Transverse colon (tissue), 4 donors: ENCODE measurements around the gene PKIG.

Experiments used
- EP300 ChIP-seq: sonication (generic); formaldehyde crosslinking; IDR thresholded peaks from one replicate; pipeline ENCODE4 v1.6.1; 2017; ENCODE audit warnings: antibody characterized with exemption, low read depth
- POLR2A ChIP-seq: fragments of 450-650 bp; IDR thresholded peaks from one replicate; pipeline ENCODE4 v1.6.1; 2016; ENCODE audit warnings: antibody characterized with exemption, mild to moderate bottlenecking, moderate library complexity
- POLR2AphosphoS5 ChIP-seq, 3 donors: sonication (generic); formaldehyde crosslinking; IDR thresholded peaks; one replicate each; pipeline ENCODE4 v1.6.1; 2016; ENCODE audit warnings: antibody characterized with exemption in 3 of 3
- TF ChIP-seq, protein P1 (sequence below), 5 experiments: fragments of 200-600 bp in 3 of 5; fragments of 450-650 bp in 2 of 5; sonication (generic) in 3 of 5; IDR thresholded peaks; 1 replicate in 2 of 5; 2 replicates in 3 of 5; pipeline ENCODE4 v1.5.1; 2016 to 2017; ENCODE audit warnings: antibody characterized with exemption in 5 of 5, inconsistent platforms in 3 of 5, mild to moderate bottlenecking in 2 of 5, moderate library complexity in 1 of 5

GRCh38 chr20:44624152-44624551 lies 41.8 kb downstream of the PKIG start:
- TF ChIP-seq, protein P1, sequence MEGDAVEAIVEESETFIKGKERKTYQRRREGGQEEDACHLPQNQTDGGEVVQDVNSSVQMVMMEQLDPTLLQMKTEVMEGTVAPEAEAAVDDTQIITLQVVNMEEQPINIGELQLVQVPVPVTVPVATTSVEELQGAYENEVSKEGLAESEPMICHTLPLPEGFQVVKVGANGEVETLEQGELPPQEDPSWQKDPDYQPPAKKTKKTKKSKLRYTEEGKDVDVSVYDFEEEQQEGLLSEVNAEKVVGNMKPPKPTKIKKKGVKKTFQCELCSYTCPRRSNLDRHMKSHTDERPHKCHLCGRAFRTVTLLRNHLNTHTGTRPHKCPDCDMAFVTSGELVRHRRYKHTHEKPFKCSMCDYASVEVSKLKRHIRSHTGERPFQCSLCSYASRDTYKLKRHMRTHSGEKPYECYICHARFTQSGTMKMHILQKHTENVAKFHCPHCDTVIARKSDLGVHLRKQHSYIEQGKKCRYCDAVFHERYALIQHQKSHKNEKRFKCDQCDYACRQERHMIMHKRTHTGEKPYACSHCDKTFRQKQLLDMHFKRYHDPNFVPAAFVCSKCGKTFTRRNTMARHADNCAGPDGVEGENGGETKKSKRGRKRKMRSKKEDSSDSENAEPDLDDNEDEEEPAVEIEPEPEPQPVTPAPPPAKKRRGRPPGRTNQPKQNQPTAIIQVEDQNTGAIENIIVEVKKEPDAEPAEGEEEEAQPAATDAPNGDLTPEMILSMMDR (IDR thresholded peaks at IDR 0.05): no peak
- TF ChIP-seq POLR2A (no peak), POLR2AphosphoS5 (IDR thresholded peaks at IDR 0.05) (no peak), EP300 (no peak)
